BLaER1 (cell line): ENCODE results near the gene EPHX1.

Source experiments
- H3K27ac ChIP-seq: shearing (Covaris generic); formaldehyde crosslinking; 2 replicates; pipeline ENCODE4 v1.8.1; 2022
- H3K27me3 ChIP-seq: shearing (Covaris generic); formaldehyde crosslinking; 2 replicates; pipeline ENCODE4 v1.8.1; 2022
- H3K36me3 ChIP-seq: shearing (Covaris generic); formaldehyde crosslinking; 2 replicates; pipeline ENCODE4 v1.8.1; 2022
- H3K4me1 ChIP-seq: shearing (Covaris generic); formaldehyde crosslinking; 2 replicates; pipeline ENCODE4 v1.8.1; 2022
- H3K4me2 ChIP-seq: shearing (Covaris generic); formaldehyde crosslinking; 2 replicates; pipeline ENCODE4 v1.8.1; 2022
- H3K4me3 ChIP-seq: shearing (Covaris generic); formaldehyde crosslinking; 2 replicates; pipeline ENCODE4 v1.8.1; 2022
- H3K9ac ChIP-seq: shearing (Covaris generic); formaldehyde crosslinking; 2 replicates; pipeline ENCODE4 v1.8.1; 2022
- H3K9me3 ChIP-seq: shearing (Covaris generic); formaldehyde crosslinking; 2 replicates; pipeline ENCODE4 v1.8.1; 2022
- H4K20me1 ChIP-seq: shearing (Covaris generic); formaldehyde crosslinking; 2 replicates; pipeline ENCODE4 v1.8.1; 2022
- Cebpa-rat ChIP-seq: shearing (Covaris generic); IDR thresholded peaks from 2 replicates; pipeline ENCODE4 v1.8.1; 2022

Gene EPHX1

GRCh38 chr1:225868631-225869330, 58.9 kb downstream of the EPHX1 start:
- Histone ChIP-seq H3K4me1 (peaks cover 60% of the 10 kb centered on the region), H3K4me2 (peak overlapping the region; percentile 32), H3K27me3 (no peaks in the 10 kb centered on the region), H3K27ac (no peak overlapping the region), H3K4me3 (no peak overlapping the region), H4K20me1 (peaks cover 3% of the 10 kb centered on the region; the same call in 1 of the 2 replicates), H3K9me3 (no peaks in the 10 kb centered on the region), H3K9ac (no peak overlapping the region; the same call in 1 of the 2 replicates), H3K36me3 (peaks cover 87% of the 10 kb centered on the region)
- TF ChIP-seq Cebpa-rat, result no peak

GRCh38 chr1:225870911-225871310, 61.0 kb downstream of the EPHX1 start:
- peaks cover 19% of the 10 kb centered on the region; the same call in 1 of the 2 replicates for H4K20me1 ChIP-seq
- H3K4me1 ChIP-seq, result peaks cover 39% of the 10 kb centered on the region
- H3K27ac ChIP-seq, result no peak overlapping the region
- no peak overlapping the region for H3K4me2 ChIP-seq
- no peak overlapping the region for H3K9ac ChIP-seq
- TF ChIP-seq Cebpa-rat, result no peak
- H3K36me3 ChIP-seq, result peaks cover 90% of the 10 kb centered on the region
- no peaks in the 10 kb centered on the region for H3K9me3 ChIP-seq
- no peaks in the 10 kb centered on the region for H3K27me3 ChIP-seq
- H3K4me3 ChIP-seq, result no peak overlapping the region

GRCh38 chr1:225871359-225872074, 61.6 kb downstream of the EPHX1 start:
- H3K4me3 ChIP-seq, result no peak overlapping the region
- H3K4me1 ChIP-seq, result peaks cover 33% of the 10 kb centered on the region
- no peaks in the 10 kb centered on the region for H3K9me3 ChIP-seq
- H3K27me3 ChIP-seq, result no peaks in the 10 kb centered on the region
- peaks cover 19% of the 10 kb centered on the region; the same call in 1 of the 2 replicates for H4K20me1 ChIP-seq
- H3K4me2 ChIP-seq, result no peak overlapping the region
- H3K36me3 ChIP-seq, result peaks cover 96% of the 10 kb centered on the region
- TF ChIP-seq Cebpa-rat, result no peak
- H3K9ac ChIP-seq, result no peak overlapping the region
- no peak overlapping the region for H3K27ac ChIP-seq

GRCh38 chr1:225872075-225872430, 62.1 kb downstream of the EPHX1 start:
- Histone ChIP-seq H3K27me3 (no peaks in the 10 kb centered on the region), H3K36me3 (peaks cover 98% of the 10 kb centered on the region), H3K9ac (no peak overlapping the region), H3K4me3 (no peak overlapping the region), H3K27ac (no peak overlapping the region), H4K20me1 (peaks cover 20% of the 10 kb centered on the region; the same call in 1 of the 2 replicates), H3K4me2 (no peak overlapping the region), H3K9me3 (no peaks in the 10 kb centered on the region), H3K4me1 (peaks cover 32% of the 10 kb centered on the region)
- no peak for TF ChIP-seq Cebpa-rat

GRCh38 chr1:225873281-225873850, 63.4 kb downstream of the EPHX1 start:
- Histone ChIP-seq H3K9me3 (no peaks in the 10 kb centered on the region), H4K20me1 (peaks cover 33% of the 10 kb centered on the region; the same call in 1 of the 2 replicates), H3K27me3 (no peaks in the 10 kb centered on the region), H3K4me1 (peaks cover 33% of the 10 kb centered on the region), H3K4me3 (no peak overlapping the region), H3K9ac (no peak overlapping the region), H3K36me3 (peaks cover 93% of the 10 kb centered on the region), H3K4me2 (no peak overlapping the region), H3K27ac (no peak overlapping the region)
- TF ChIP-seq Cebpa-rat, result no peak

GRCh38 chr1:225874431-225874830, 64.5 kb downstream of the EPHX1 start:
- no peak overlapping the region for H3K4me2 ChIP-seq
- no peak overlapping the region for H3K27ac ChIP-seq

GRCh38 chr1:225875044-225875815, 65.3 kb downstream of the EPHX1 start:
- Histone ChIP-seq H3K27me3 (no peaks in the 10 kb centered on the region), H3K4me1 (peaks cover 37% of the 10 kb centered on the region), H3K36me3 (peaks cover 75% of the 10 kb centered on the region), H3K4me2 (no peak overlapping the region), H3K27ac (no peak overlapping the region), H3K4me3 (no peak overlapping the region), H3K9me3 (no peaks in the 10 kb centered on the region), H3K9ac (no peak overlapping the region), H4K20me1 (peaks cover 38% of the 10 kb centered on the region)
- no peak for TF ChIP-seq Cebpa-rat

More at GRCh38 chr1:225874431-225874830, 64.5 kb downstream of the EPHX1 start:
- H3K36me3 ChIP-seq, result peaks cover 83% of the 10 kb centered on the region
- no peaks in the 10 kb centered on the region for H3K27me3 ChIP-seq
- peaks cover 33% of the 10 kb centered on the region for H3K4me1 ChIP-seq
- TF ChIP-seq Cebpa-rat, result no peak
- no peak overlapping the region for H3K9ac ChIP-seq
- H3K4me3 ChIP-seq, result no peak overlapping the region
- no peaks in the 10 kb centered on the region for H3K9me3 ChIP-seq
- H4K20me1 ChIP-seq, result peaks cover 36% of the 10 kb centered on the region; the same call in 1 of the 2 replicates

- TF ChIP-seq Cebpa-rat, result no peak
Measured at GRCh38 chr1:225876900-225877510, 67.1 kb downstream of the EPHX1 start.

GRCh38 chr1:225877580-225877979, 67.7 kb downstream of the EPHX1 start:
- no peak for TF ChIP-seq Cebpa-rat
- H4K20me1 ChIP-seq, result peaks cover 42% of the 10 kb centered on the region
- peaks cover 49% of the 10 kb centered on the region for H3K4me1 ChIP-seq
- peak overlapping the region; percentile 94; the same call in 1 of the 2 replicates for H3K27ac ChIP-seq
- H3K4me3 ChIP-seq, result no peak overlapping the region
- peaks cover 1% of the 10 kb centered on the region; the same call in 1 of the 2 replicates for H3K27me3 ChIP-seq
- peak overlapping the region; percentile 98 for H3K4me2 ChIP-seq
- H3K9me3 ChIP-seq, result no peaks in the 10 kb centered on the region
- H3K9ac ChIP-seq, result no peak overlapping the region
- peaks cover 53% of the 10 kb centered on the region for H3K36me3 ChIP-seq

More at GRCh38 chr1:225876900-225877510, 67.1 kb downstream of the EPHX1 start:
- H3K9ac ChIP-seq, result no peak overlapping the region
- peaks cover 49% of the 10 kb centered on the region for H3K4me1 ChIP-seq
- H3K36me3 ChIP-seq, result peaks cover 57% of the 10 kb centered on the region
- peaks cover 42% of the 10 kb centered on the region for H4K20me1 ChIP-seq
- no peaks in the 10 kb centered on the region for H3K9me3 ChIP-seq
- H3K27ac ChIP-seq, result peak overlapping the region; percentile 94; the same call in 1 of the 2 replicates
- H3K4me2 ChIP-seq, result peak overlapping the region; percentile 98
- no peak overlapping the region for H3K4me3 ChIP-seq
- H3K27me3 ChIP-seq, result no peaks in the 10 kb centered on the region
